ENCODE data around the gene UNC5B.

UNC5B gene

DNA sequence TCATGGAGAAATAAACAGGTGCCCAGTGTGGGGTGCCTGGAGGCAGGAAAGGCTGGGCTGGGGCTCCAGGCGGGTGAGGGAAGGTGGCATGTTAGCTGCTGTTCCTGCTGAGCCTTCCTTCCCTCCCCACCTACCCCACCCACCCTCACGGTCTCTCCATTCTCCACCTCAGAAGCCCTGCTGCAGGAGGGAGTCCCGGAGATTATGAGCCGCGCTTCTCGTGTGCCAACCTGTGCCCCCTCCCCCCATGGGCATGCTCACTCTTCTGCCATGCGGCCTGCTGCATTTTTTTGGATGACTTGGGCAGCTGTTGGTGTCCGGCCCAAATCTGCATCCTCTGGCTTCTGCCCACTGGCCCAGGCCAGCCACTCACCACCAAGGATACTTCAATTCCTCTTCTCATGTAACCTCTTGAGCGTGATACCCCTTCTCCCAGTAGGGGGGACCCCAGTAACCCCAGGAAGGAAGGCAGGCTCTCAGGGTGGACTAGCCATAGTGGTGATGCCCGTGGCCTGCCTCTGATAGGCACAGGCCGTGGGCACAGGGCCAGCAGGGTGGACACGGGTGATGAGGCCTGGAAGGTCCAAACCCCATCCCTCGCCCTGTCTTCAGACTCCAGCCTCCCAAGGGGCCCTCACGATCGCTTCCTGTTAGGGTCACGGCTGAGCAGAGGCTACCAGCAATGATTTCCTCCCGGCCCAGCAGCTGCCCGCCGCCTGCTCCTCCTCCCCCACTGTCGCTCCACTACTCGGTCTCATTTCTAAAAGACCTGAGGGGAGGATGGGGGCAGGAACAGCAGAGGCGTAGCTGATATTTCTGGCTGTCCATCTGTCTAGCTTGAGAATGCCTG, 27.8 kb downstream of the UNC5B start:
- DNase-seq, result no peak

GRCh38 chr10:71241114-71241829, 28.9 kb downstream of the UNC5B start:
- DNase-seq, result no peak

DNA sequence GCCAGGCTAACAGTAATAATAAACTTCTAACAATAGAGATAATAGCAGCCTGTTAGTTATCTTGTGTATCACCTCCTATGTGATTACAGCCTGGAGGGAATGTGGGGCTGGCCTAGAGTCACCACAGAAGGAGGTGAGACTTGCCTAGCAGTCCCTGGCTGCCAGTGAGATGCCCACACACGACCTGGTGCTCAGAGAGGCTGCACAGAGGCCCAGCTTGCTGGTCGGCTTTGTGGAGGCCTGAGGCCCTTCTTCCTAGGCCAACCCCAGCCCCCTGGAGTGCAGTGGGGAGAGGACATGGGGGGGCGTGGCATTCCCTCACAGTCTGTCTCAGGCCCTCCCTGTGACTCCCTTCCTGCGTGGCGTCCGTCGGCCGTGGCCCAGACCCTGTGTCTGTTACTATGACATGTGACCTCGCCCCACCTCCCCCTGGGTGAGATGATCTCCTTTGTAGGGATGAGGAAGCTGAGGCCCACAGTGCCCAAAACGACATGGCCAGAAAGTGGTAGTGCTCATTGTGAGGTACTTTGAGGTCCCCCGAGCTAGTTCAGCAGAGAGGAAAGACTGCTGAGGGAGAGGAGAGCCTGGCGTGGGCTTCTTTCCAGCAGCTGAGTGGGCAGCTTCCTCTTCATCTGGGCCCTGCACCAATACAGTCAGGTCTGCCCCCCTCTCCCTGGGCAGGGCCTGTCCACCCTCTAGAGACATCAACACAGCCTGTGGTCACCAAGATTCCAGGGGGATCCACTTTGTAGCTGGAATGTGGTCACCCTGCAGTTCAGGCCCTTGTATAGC, 29.7 kb downstream of the UNC5B start:
- no peak for DNase-seq

- DNase-seq, result no peak
Observed at GRCh38 chr10:71242622-71243009, 30.2 kb downstream of the UNC5B start.

DNA sequence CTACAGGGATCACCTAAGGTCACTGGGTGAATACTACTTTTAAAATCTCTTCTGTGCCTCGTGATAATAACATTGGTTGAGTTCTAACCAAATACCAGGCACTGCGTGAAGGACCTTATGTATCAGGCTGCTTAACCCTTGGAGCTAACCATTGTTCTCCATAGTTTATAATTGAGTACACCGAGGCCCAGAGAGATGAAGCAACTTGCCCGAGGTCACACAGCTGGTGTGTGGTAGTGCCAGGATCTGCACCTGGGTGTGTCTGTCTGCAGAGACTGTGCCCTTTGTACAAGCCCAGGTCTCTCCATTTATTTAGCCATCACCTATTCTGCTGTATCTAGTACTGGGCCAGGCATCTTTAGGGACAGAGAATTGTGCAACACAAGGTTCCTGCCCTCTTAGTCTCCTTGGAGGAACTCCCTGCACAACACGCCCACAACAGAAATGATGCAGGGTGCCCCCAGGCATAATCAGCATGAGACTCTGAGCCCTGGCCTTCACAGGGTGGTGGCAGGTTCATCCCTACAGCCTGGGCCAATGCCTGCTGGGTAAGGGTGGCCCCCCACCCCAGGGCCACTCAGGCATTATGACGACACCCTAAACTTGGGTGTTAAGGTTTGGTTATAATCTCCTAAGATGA, 31.5 kb downstream of the UNC5B start:
- DNase-seq, result no peak

- no peak for DNase-seq
Observed at GRCh38 chr10:71244431-71245419, 32.4 kb downstream of the UNC5B start.

- no peak for DNase-seq
Observed at GRCh38 chr10:71245420-71246325, 33.3 kb downstream of the UNC5B start.

DNA sequence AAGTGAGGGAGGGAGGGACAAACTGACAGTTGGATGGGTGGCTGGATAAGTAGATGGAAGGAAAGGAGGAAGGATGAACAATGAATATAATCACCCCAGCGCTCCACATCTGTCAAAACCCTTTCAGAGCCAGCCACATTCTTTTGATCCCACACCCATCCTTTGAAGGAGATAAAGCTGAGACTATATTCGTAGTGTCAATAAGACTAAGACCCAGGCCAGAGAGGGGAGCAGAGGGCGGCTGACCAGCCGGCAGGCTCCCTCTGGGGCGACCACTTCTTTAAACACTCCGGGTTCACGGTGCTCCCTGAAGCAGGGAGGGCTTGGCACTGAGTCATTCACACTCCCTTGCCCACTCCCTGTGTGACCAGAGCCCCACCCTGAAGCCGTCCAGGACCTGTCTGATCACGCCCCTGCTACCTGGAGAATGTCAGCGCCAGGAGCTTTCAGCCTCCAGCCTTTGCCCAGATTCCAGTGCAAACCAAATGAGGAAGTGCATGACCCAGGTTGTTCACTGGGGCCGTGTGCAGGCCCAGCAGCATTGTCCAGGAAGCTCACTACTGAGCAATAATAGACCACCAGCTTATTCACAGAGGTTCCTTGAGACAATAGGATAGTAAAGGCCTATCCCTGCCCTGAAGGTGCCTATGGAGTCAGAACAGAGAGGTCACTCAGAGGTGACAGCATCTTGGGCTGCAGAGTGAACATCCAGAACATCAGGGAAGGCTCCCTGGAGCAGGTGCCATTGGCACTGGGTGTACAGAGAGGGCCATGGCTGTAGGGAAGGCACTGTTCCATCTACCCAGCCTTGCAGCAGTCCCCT, 34.4 kb downstream of the UNC5B start:
- DNase-seq, result no peak

GRCh38 chr10:71247414-71247705, 35.0 kb downstream of the UNC5B start:
- DNase-seq, result no peak

DNA sequence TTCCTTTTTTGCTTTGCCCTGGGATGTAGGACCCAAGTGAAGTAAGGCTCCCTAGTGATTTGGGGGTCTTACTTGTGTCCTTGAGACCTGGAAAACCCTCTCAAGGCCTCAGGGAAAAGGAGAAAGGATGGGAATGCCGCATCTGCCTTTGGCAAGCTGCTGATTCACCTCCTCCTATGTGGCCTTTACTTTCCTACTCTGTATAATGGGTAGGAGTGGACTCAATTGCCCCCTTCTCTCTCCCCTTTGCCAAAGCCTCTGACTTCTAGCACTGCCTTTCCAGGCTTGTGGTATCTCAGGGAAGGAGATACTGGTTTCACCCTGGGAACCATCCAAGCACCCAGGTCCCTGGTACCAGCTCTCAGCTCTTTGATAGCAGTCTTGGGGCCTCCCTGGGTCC, 35.4 kb downstream of the UNC5B start:
- DNase-seq, result no peak

- DNase-seq, result no peak
Observed at GRCh38 chr10:71248210-71248609, 35.8 kb downstream of the UNC5B start.

DNA sequence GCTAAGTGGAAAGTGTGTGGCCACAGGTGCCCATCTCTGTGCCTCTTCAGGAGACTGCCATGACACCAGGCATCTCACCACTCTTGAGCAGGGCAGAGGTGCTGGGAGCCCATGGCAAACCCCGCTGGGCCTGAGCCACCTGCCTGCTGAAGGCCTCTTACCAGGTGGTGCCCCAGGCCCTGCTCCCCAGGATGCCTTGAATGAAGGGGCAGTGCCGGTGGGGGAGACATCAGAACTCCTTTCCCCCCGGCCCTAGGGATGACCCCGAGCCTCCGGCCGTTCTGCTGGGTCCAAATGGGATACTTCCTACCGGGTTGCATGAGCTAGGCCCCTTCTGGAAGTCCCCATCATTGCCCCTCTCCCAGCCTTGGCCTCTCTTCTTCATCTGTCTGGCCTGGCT, 37.6 kb downstream of the UNC5B start:
- no peak for DNase-seq

DNA sequence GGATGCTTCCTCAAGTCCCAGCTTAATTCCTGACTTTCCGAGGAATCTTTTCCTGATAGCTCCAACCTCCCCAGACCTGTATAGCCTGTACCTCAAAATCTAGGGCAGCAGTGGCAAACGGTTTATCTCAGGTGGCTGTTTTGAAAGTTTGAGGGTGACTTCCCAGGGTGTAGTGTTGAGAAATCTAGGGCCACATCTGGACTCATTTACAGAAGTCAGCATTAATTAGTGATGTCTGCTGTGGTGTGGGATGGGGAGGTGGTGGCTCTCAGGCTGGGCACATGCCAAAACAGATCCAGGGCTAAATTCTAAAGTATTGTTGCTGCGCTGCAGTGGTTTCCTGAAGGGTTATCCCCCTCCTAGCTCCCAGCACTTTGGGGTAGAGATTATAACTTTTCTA, 38.0 kb downstream of the UNC5B start:
- no peak for DNase-seq

- no peak for DNase-seq
Observed at GRCh38 chr10:71250842-71251241, 38.5 kb downstream of the UNC5B start.

GRCh38 chr10:71251319-71251718, 38.9 kb downstream of the UNC5B start:
- no peak for DNase-seq

GRCh38 chr10:71252220-71252619, 39.9 kb downstream of the UNC5B start:
- DNase-seq, result no peak

DNA sequence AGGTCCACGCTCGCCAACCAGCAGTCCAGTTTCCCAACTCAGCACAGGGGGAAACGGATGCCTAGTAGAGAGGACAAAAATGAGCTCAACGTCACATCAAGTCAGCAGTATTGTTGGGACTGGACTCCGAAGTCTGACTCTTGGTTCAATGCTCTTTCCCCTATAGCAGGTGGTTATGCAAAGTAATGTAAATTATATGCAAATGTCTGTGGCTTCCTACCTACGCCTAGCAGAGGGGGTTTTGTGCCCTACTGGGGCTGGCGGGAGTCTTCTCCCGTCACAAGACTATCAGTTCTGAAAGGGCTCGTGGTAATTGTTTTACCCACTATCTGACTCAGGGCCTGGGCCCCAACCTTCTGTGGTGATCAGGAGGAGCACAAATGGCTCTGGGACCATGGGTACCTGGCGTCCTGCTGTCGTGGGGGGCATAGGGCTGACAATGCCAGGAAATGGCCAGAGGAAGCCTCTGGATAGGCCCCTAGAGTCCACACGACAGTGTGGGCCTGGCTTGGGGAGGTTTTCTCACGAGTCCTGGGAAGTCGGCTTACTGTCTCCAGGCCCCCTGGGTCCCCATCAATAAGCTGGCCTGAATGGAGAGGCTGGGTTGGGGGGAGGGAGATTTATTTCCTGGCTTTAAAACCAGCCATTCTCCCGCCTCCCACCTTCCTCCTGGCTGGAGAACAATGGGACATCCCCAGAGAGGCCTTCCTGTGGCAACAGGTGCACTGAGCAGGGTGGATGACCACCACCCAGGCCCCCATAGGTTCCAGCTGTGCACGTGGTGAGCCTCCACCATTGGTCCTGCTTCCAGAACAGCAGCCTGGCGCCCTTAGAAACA, 41.8 kb downstream of the UNC5B start:
- no peak for DNase-seq

- no peak for DNase-seq
Observed at GRCh38 chr10:71254834-71255549, 42.6 kb downstream of the UNC5B start.

GRCh38 chr10:71255550-71255807, 43.1 kb downstream of the UNC5B start:
- DNase-seq, result no peak

Measured in activated T-cell treated with anti-CD3 and anti-CD28 coated beads for 4 hours (primary cell).